ENCODE data around the gene ST6GALNAC4. TPM values are rescaled to one million over a fixed set of nuclear protein-coding genes. Genes with fewer than 3 reads are reported as not detected.

The ST6GALNAC4 gene
- polyA plus RNA-seq, 3 donors = 8.9 to 14.0 (median 10.3) TPM

- H3K4me1 Mint-ChIP-seq = peaks cover 29% of the 10 kb centered on the region
- peaks cover 0 to 14% of the 10 kb centered on the region in 2 donors for H3K9me3 ChIP-seq (replicated peaks in 1 of 2; ENCODE audit: control insufficient read depth in 1 of 2, insufficient read depth in 1 of 2, low read length in 2 of 2)
- no peak for TF ChIP-seq CTCF (IDR thresholded peaks at IDR 0.05)
- H3K27me3 Mint-ChIP-seq (ENCODE audit: low read depth in 3 of 3) = peaks cover 66 to 82% (median 79%) of the 10 kb centered on the region in 3 donors
- H3K4me3 Mint-ChIP-seq = peak overlapping the region in 1 of 2 donors; percentile 79
- intact Hi-C loops (cut with micrococcal nuclease) = loop anchor here in 1 of 2 donors (10.0 kb wide), 1 partner anchor 334 kb away; no protein-coding TSS in a partner anchor
- H3K9me3 Mint-ChIP-seq = peaks cover 0 to 7% (median 4%) of the 10 kb centered on the region in 7 donors
- peak overlapping the region in 1 of 7 donors; percentile 32 for H3K27ac Mint-ChIP-seq
- 68% methylated on average over 6 of the region's 11 CpGs for WGBS (ENCODE audit: insufficient coverage)
- H3K79me2 ChIP-seq (ENCODE audit: insufficient read depth, low read length) = no peaks in the 10 kb centered on the region
- H3K36me3 ChIP-seq (replicated peaks in 1 of 2; ENCODE audit: control insufficient read depth in 1 of 2, insufficient read depth in 2 of 2, low read length in 2 of 2) = no peaks in the 10 kb centered on the region
- H3K4me1 ChIP-seq (ENCODE audit: control insufficient read depth in 1 of 2, insufficient read depth in 2 of 2, low read length in 2 of 2) = peaks cover 30 to 34% of the 10 kb centered on the region in 2 donors
- peaks cover 33 to 72% of the 10 kb centered on the region in 2 donors for H3K27me3 ChIP-seq (ENCODE audit: control insufficient read depth in 2 of 2, insufficient read depth in 2 of 2, low read length in 2 of 2)
- no peak overlapping the region for H3K4me3 ChIP-seq (replicated peaks in 1 of 3; ENCODE audit: low read depth in 2 of 3, low read length in 3 of 3)
- H3K4me2 ChIP-seq (replicated peaks; ENCODE audit: extremely low read depth, low read length, poor library complexity, severe bottlenecking) = no peak overlapping the region
- H2AFZ ChIP-seq (ENCODE audit: insufficient read depth, low read depth, low read length, poor library complexity, severe bottlenecking) = no peak overlapping the region
- no peak for DNase-seq
- H3K36me3 Mint-ChIP-seq = peaks cover 12% of the 10 kb centered on the region in 2 donors
- H3K9ac ChIP-seq (ENCODE audit: insufficient read depth, low read length, poor library complexity, severe bottlenecking) = no peak overlapping the region
- H4K20me1 ChIP-seq (ENCODE audit: insufficient read depth, low read length) = peaks cover 13% of the 10 kb centered on the region
- no peak overlapping the region for H3K27ac ChIP-seq (ENCODE audit: low read depth in 1 of 2, low read length in 2 of 2)
Measured at GRCh38 chr9:127928676-127929624, 12.1 kb upstream of the ST6GALNAC4 start.

- WGBS (ENCODE audit: insufficient coverage) = 23% methylated on average over 10 of the region's 24 CpGs
- no peak for TF ChIP-seq CTCF (IDR thresholded peaks at IDR 0.05)
- Histone ChIP-seq H3K4me3 (replicated peaks in 1 of 3; ENCODE audit: low read depth in 2 of 3, low read length in 3 of 3) (no peak overlapping the region), H3K27me3 (ENCODE audit: control insufficient read depth in 2 of 2, insufficient read depth in 2 of 2, low read length in 2 of 2) (peaks cover 33 to 77% of the 10 kb centered on the region in 2 donors), H3K4me2 (replicated peaks; ENCODE audit: extremely low read depth, low read length, poor library complexity, severe bottlenecking) (no peak overlapping the region), H3K79me2 (ENCODE audit: insufficient read depth, low read length) (no peaks in the 10 kb centered on the region), H3K9ac (ENCODE audit: insufficient read depth, low read length, poor library complexity, severe bottlenecking) (no peak overlapping the region), H3K27ac (ENCODE audit: low read depth in 1 of 2, low read length in 2 of 2) (no peak overlapping the region), H3K36me3 (replicated peaks in 1 of 2; ENCODE audit: control insufficient read depth in 1 of 2, insufficient read depth in 2 of 2, low read length in 2 of 2) (no peaks in the 10 kb centered on the region), H4K20me1 (ENCODE audit: insufficient read depth, low read length) (peaks cover 13% of the 10 kb centered on the region), H2AFZ (ENCODE audit: insufficient read depth, low read depth, low read length, poor library complexity, severe bottlenecking) (no peak overlapping the region), H3K4me1 (ENCODE audit: control insufficient read depth in 1 of 2, insufficient read depth in 2 of 2, low read length in 2 of 2) (peaks cover 30 to 34% of the 10 kb centered on the region in 2 donors), H3K9me3 (replicated peaks in 1 of 2; ENCODE audit: control insufficient read depth in 1 of 2, insufficient read depth in 1 of 2, low read length in 2 of 2) (peaks cover 0 to 14% of the 10 kb centered on the region in 2 donors)
- Mint-ChIP-seq H3K9me3 (peaks cover 0 to 7% (median 4%) of the 10 kb centered on the region in 7 donors), H3K4me1 (peaks cover 29% of the 10 kb centered on the region), H3K4me3 (peak overlapping the region in 1 of 2 donors; percentile 79), H3K27me3 (ENCODE audit: low read depth in 3 of 3) (peaks cover 69 to 88% (median 86%) of the 10 kb centered on the region in 3 donors), H3K27ac (no peak overlapping the region), H3K36me3 (peaks cover 4 to 10% of the 10 kb centered on the region in 2 donors)
- intact Hi-C loops (cut with micrococcal nuclease) = loop anchor here in 1 of 2 donors (10.0 kb wide), 1 partner anchor 333 kb away; no protein-coding TSS in a partner anchor
- DNase-seq = no peak
Measured at GRCh38 chr9:127927988-127928675, 11.3 kb upstream of the ST6GALNAC4 start.
